HG03064 (cell line): ENCODE data around the gene TSPEAR.

Experiments
- ATAC-seq: cut with Tn5 transposase; IDR thresholded peaks from one replicate; pipeline ENCODE4 v1.9.1; 2021; ENCODE audit warnings: low read depth; ENCODE audit not compliant: unreplicated experiment

Gene TSPEAR

DNA sequence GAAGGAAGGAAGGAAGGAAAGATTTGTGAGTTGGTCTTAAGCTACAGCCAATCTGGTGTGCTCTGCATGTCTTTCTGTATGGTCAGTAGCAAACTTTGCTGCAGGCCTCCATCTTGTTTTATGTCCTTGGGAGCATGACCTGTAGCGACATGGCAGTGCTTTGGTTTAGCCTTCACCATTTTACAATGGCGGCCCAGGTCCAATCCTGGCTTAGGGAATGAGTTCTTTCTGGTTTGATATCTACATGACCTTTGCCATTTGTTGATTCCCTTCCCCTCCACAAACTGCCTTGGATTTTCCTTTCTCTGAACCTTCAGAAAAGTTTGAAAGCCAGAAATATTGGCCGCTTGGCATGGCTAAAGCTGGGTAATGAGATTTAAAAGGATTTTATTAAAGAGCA is 30.5 kb upstream of the TSPEAR start:
- no peak for ATAC-seq

DNA sequence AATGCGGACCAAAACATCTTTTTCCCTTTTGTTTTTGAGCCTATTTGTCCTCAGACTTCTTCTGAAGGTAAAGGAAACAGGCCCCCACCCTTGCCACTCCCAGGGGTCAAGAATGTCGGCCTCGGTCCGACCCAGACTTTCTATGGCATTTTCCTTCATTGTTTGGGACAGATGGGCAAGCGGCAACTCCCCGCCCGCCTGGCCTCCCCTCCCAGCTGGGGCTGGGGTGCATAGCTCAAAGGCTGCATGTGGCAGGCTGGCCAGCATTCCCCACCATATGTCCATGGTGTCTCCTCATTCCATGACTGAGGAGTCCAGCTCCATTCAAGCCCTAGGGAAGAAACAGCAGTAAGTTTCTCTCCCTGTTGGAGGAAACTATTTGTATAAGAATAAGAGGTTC is 29.4 kb upstream of the TSPEAR start:
- no peak for ATAC-seq

DNA sequence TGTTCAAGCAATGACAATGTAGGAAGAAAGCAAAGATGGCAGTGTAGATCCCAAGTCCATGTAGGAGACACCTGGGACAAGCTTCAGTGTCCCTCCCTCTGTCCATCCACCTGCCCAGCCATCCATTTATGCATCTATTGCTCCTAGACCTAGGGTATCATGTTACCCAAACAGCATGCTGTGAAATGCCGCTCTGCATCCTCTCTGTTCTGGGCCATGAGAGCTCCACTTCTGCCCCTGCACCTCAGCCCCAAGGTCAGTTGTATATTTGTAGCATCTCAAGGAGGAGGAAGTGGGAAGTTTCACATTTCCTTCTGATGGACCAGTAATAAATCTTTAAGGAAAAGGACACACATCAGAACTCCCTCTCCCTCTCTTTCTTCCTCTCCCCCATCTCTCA is 27.9 kb upstream of the TSPEAR start:
- no peak for ATAC-seq

DNA sequence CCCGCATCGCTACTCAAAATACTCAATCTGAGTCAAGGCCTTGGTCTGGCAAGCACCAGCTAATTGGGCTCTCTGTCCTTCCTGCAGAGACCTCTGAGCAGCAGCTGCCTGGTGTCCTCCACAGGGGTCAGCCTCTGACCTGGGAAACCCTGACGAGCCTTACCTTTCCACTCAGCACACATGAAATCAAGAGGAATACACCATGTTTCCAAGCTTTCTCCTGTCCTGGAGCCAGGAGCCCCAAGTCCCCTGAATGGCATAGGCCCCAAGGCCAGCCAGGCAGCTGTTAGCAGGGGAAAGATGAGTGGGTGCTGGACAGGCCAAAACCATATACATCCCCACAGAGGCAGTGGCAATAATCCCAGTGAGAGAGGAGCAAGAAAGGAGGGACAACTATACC is 27.2 kb upstream of the TSPEAR start:
- ATAC-seq: no peak

DNA sequence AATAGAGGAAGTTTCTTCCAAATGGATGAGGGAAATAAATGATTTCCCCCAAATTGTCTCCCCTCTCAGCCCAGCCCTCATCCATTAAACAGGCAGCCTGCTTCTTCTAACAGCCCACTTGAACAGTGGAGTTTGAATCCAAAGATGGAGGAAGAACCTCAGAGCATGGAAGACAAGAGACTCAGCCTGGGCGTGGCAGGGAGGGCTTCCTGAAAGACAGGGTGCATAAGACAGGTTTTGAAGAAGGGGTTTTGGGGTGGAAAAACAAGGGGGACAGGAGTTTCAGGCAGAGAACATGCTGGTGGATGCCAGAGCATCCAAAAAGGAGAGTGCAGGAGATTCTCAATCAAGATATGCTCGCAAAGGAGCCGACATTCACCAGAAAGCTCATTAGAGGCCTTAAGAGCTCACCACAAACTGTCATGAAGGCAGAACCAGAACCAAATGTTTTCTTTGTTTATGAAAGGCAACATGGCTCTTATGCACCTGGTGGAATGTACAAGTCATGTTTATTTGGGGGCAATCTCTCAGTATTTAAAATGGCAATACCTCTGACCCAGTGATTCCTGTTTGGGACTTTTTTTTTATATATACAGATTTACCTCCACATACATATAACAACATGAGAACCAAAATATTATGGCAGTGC is 26.5 kb upstream of the TSPEAR start:
- ATAC-seq: no peak

DNA sequence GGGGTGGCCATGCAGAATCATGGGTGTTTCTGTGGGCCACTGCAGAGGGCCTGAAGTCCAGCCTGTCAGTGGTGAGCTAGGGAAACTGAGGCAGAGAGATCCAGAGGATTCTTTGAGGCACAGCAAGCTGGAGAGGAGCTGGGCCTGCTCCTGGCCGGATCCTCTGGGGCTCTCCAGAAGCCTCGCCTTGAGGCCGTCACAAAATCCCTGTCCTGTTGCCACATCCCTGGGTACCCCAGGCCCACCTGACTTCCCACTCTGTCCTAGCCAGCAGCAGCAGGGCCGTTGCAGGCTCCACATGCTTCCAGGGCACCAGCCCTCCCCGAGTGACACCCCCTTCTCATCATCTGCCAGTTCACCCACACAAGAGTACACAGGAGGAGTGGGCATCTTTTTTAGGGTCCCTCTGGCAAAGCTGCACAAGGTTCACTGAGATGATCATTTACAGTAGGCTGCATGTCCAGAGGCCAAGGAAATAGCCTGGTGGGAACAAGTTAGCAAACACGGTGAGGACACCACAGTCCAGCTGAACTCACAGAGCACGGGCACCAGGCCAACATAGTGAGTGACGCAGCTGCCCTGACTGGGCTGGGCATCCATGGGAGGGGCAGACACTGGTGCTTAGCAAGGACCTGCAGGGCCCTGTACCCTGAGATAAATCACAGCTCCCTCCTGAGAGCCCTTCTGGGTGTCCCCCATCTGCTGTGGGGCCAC is 25.1 kb upstream of the TSPEAR start:
- ATAC-seq: no peak

DNA sequence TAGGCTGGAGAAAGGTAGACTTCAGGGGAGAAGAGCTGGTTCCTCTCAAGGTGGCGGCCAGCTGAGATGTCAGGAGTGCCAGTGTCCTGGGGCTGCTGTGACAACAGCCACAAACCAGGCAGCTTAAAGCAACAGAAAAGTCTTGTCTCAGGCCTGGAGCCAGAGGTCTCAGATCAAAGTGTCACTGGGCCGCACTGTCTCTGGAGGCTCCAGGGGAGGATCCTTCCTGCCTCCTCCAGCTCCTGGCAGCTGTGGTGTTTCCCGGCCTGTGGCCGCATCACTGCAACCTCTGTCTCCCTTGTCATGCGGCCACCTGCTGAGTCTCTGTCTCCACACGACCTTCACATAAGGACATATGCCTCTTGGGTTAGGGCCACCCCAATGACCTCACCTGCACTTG is 24.4 kb upstream of the TSPEAR start:
- ATAC-seq: no peak

DNA sequence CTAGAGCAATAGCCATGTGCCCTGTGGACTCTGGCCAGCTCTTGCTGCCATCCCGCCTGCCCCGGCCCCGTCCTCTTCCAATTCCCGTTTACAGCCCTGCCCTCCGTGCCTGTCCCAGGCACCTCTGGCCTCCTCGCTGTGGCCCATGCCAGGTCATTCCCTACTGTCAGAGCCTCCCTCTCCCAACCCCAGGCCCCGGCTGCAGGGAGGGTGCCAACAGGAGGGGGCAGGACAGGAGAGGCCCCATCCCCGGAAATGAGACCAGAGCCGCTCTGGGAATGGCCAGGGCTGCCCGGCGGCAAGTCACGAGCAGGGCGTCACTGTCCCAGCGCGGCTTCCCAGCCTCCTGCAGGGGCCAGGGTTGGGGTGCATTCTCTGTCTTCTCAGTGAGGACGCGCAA is 23.5 kb upstream of the TSPEAR start:
- no peak for ATAC-seq

DNA sequence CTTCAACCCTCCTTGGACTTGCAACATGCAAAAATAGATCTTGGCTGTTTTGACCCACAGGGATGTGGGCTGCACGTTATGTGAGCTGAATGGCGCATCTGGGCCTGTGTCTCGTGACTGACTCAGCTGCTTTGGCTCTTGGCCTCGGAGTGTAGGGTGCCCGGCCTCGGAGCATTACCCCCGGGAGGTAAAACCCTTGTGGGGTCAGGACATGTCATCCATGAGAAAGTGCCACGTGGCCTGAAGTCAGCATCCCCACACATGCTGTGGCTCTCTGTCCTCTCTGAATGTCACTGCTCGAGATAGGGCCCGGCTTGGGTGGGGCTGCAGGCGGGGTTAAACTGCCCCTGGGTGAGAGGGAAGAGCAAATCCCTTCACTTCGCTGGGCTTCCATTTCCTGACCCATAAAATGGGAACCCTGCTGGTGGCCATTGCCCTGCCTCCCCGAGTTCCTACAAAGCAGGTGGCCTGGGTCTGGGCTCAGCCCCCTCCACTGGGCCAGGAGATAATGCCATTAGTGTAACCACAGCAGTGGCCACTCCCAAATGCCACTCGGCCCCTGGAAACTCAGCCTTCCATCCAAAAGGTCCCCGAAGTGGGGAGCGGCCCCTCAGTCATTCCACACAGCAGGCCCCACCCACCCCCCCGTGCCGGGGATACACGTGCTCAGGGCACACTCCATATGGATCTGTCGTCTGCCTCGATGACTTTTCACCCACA is 22.8 kb upstream of the TSPEAR start:
- ATAC-seq: no peak

DNA sequence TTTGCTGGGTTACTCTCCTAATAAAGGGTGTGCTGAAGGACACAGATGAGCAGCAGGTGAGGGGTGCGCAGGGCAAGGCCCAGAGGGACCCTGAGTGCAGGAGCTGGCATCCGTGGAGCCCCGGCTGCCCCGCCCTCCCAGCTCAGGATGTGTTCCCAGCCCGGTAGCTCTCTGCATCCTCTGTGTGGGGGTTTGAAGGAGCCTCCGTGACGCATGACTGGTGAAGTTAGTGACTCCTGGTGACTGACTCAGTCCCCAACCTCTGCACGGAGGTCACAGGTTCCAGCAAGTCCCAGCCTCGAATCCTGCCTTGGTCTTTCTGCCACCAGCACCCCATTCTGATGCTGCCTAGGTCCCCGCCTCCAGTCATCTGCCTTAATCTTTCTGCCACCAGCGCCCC is 21.6 kb upstream of the TSPEAR start:
- ATAC-seq: no peak

DNA sequence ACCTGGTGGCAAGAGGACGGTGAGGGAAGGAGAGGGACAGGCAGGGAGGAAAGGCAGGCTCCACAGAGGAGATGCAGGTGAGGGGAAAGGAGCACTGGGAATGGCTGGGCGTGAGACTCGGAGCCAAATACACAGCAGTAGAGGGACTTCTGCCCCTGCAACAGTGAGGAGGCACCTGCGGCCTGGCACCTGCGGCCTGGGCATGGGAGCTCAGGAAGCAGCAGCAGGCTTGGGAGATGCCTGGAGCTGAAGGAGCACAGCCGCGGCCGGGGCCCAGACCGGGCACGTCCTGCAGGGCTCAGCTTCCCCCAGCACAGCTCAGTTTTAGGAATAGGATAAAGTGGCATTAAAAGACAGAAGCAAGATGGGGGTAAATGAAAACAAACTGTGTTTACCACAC is 20.9 kb upstream of the TSPEAR start:
- no peak for ATAC-seq

DNA sequence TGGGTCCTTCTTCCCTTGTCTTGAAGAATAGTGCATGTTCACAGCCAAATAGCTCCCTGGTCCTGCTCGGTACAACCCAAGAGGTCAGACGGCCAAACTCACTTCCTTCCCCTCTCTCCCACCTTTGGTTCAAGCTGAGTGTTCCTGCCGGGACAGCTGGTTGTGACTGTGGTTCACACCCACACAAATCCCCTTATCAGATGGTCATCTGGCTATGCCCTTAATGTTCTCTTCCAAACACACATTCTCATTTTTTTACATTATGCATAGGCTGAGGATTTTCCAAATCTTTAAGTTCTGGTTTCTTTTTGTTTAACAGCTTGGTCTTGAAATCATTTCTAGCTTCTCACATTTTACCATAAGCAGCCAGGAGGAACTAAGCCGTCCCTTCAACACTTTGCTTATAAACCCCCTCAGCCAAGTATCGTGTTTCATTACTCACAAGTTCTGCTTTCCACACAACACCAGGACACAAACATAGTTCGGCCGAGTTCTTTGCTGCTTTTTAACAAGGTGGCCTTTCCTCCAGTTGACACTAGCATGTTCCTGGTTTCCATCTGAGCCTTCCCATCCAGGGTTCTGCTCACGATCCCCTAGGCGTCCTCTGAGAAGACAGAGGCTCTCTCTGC is 19.7 kb upstream of the TSPEAR start:
- no peak for ATAC-seq

DNA sequence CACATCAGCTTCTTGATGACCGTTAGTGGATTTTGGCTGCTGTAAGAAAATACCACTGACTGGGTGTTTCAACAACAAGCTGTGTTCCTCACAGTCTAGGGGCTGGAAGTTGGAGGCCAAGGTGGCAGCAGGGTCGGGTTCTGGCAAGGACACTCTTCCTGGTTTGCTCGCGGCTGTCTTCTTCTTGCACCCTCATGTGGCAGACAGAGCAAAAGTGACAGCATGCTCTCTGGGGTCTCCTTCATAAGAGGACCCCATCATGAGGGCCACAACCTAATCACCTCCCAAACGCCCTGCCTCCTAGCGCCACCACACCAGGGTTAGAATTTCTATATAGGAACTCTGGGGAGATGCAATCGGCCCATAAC is 18.6 kb upstream of the TSPEAR start:
- ATAC-seq: no peak

DNA sequence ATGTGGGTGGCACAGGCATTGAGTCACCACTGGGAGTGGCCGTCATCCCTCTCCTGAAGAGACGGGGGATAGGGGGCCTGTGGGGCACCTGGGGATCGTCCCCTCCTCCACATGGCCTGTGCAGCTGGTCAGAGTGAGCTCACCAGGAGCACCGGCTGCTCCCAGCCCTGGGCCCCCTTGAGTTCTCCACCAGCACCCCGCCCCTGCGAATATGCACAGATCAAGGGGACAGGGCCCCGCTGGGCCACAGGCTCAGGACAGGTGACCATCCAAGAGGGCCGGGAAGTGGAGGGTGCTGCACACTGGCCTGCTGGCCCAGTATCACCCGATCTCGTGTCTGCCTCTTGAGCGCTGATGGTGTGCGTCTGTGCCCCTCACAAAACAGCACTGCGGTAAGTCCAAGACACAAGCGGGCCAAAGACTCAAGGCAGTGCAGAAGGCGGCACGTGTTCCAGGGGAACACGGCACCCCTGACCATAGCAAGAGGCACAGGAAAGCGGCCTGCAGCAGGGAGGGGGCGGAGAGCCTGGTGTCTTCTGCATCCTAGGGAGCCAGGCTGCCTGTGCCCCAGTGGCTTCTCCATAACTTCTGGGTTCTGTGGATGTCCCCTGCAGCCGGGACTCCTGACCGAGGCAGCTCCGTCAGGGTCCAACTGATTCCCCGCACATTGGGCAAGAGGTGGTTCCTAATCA is 18.1 kb upstream of the TSPEAR start:
- ATAC-seq: no peak

DNA sequence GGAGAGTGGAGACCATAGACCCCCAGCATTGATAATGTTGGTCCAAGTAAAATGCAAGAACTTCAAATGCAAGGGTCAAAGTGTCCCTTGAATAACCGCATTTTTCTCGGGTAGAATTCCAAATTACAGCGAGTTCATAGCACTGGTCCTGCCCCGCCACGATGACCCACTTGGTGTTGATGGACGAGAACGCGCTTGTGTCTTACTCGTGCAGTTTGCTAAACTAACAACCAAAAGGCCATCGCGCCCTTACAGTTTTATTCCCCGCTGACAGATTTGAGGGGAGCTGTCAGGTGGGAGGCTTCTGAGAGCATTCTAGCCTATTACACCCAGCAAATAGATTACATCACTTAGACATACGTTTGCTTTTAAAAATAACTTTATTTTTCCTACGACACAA is 17.3 kb upstream of the TSPEAR start:
- no peak for ATAC-seq

DNA sequence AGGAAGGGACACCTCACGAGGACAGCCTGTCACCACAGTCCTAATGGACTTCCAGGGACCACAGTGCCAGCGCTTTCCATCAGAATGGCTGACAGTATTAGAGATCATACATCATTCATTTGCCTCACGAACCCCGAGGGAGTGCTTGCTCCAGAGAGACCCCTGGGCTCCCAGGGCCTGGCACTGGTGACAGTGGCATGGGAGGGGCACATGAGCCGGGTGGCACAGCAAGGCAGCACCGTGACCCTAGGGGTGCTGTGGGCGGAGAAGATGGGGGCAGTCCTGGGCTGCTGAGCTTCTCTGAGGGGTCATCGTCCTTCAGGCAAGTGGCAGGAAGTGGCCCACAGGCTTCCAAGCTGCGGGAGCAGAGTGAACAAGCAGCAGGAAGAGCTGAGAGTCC is 16.4 kb upstream of the TSPEAR start:
- no peak for ATAC-seq

DNA sequence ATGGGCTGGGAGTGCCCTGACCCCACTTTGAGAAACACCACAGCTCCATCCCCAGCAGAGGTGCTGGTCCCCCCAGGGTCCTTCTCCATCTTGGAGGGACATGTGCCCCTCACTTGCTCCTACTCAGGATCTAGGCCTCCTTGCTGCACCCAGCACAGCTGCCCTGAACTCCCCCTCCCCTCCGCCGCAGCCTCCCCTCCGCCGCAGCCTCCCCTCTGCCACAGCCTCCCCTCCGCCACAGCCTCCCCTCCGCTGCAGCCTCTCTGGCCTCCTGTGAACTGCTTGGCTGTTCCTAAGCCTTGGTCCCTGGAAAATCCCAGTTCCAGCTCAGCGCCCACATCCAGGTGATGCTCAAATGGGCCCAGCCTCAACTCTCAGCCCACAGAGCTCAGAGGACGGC is 15.9 kb upstream of the TSPEAR start:
- ATAC-seq: no peak

DNA sequence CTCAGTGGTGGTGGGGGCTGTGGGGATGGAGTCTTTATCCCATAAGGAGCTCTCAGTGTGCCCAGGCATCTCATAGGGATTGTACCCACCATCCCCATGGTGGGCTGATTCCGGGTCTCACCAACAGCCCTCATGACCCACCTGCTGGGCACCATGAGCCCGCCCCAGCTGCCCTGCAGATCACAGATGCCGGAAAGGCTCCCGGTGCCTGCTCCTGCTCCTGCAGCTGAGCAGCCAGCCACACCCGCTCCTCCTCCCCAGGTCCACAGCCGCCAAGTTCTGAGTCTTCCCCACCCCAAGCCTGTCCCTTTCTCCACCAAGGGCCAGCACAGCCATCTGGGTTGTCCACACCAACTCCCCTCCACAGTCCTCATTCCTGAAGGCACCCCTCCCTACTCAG is 15.5 kb upstream of the TSPEAR start:
- ATAC-seq: no peak

DNA sequence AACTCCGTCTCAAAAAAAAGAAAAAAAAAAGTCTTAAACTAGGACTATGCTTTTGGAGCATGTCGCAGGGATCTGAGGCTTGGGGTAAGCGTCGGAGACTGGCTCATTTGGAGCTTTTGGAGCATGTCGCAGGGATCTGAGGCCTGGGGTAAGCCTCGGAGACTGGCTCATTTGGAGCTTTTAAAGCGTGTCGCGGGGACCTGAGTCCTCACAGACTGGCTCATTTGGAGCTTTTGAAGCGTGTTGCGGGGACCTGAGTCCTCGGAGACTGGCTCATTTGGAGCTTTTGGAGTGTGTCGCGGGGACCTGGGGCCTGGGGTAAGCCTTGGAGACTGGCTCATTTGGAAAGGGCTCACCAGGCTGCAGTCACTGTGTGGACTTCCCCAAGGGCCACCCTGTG is 13.6 kb upstream of the TSPEAR start:
- ATAC-seq: no peak

DNA sequence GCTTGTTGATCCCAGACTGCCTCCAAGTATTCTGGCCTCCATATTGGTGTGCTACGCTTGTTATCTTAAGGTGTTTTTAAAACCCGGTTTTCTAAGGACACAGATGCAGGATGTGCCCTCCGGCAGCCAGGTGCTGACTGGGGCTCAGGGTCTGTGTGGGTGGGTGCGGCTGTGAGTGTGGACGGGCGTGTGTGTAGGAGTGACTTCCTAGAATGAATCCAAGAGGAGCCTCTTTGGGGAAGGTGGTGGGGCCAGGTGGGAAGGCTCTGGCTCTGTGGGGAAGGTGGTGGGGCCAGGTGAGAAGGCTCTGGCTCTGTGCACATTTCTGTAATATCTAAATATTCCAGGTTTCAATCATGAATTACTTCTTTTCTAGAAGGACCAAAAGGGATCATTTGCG is 12.8 kb upstream of the TSPEAR start:
- ATAC-seq: no peak
